ENCODE measurements around the gene NTM.

GRCh38 chr11:131498631-131499160 is 128.3 kb downstream of the NTM start:
- TF ChIP-seq POLR2A (IDR thresholded peaks at IDR 0.05) (no peak), CTCF (IDR thresholded peaks at IDR 0.05) (no peak), POLR2AphosphoS5 (IDR thresholded peaks at IDR 0.05) (no peak), EP300 (IDR thresholded peaks at IDR 0.05; ENCODE audit: low read depth) (no peak)

Measured in transverse colon (tissue), 4 donors.